Fibroblast of lung (primary cell): Measurements from ENCODE around the gene PCMTD2. TPM values are rescaled to one million over a fixed set of nuclear protein-coding genes. Genes with fewer than 3 reads are reported as not detected.

Source experiments
- DNase-seq, 2 donors: peaks; one replicate each; pipeline versions ENCODE4 v3.0.0 to v3.0.0-alpha.2; 2010; ENCODE audit warnings: low read depth in 2 of 2
- H2AFZ ChIP-seq: 2 replicates; pipeline ENCODE4 v1.5.1; 2012; ENCODE audit warnings: low read length, control low read depth, inconsistent platforms
- H3K27ac ChIP-seq: 2 replicates; pipeline ENCODE4 v1.5.1; 2011; ENCODE audit warnings: low read length, control low read depth; ENCODE audit not compliant: insufficient read depth
- H3K27me3 ChIP-seq: 2 replicates; pipeline ENCODE4 v1.5.1; 2011; ENCODE audit warnings: mild to moderate bottlenecking, low read length; ENCODE audit not compliant: control insufficient read depth, insufficient read depth
- H3K36me3 ChIP-seq: 2 replicates; pipeline ENCODE4 v1.5.1; 2011; ENCODE audit warnings: low read length; ENCODE audit not compliant: control insufficient read depth, insufficient read depth
- H3K4me1 ChIP-seq: 2 replicates; pipeline ENCODE4 v1.5.1; 2011; ENCODE audit warnings: low read length; ENCODE audit not compliant: control insufficient read depth, insufficient read depth; ENCODE audit errors: extremely low read depth
- H3K4me2 ChIP-seq: 2 replicates; pipeline ENCODE4 v1.5.1; 2011; ENCODE audit warnings: low read length, control low read depth; ENCODE audit not compliant: insufficient read depth; ENCODE audit errors: extremely low read depth
- H3K4me3 ChIP-seq, 4 experiments: fragments of 200-600 bp in 1 of 4; sonication (generic) in 1 of 4; replicated peaks in 1 of 4; 2 replicates each; pipeline ENCODE4 v1.5.1; 2011 to 2016; ENCODE audit warnings: low read length in 4 of 4, low read depth in 3 of 4, mild to moderate bottlenecking in 3 of 4, control low read depth in 2 of 4, inconsistent platforms in 1 of 4, mixed read lengths in 1 of 4; ENCODE audit not compliant: insufficient read depth in 1 of 4; ENCODE audit errors: control extremely low read depth in 1 of 4
- H3K79me2 ChIP-seq: 2 replicates; pipeline ENCODE4 v1.5.1; 2012; ENCODE audit warnings: mild to moderate bottlenecking, low read length, inconsistent platforms; ENCODE audit not compliant: control insufficient read depth, insufficient read depth
- H3K9ac ChIP-seq: 2 replicates; pipeline ENCODE4 v1.5.1; 2011; ENCODE audit warnings: mild to moderate bottlenecking, low read length, control low read depth; ENCODE audit not compliant: insufficient read depth
- H3K9me3 ChIP-seq: 2 replicates; pipeline ENCODE4 v1.5.1; 2012; ENCODE audit warnings: low read depth, low read length; ENCODE audit not compliant: control insufficient read depth, insufficient read depth
- H4K20me1 ChIP-seq: 2 replicates; pipeline ENCODE4 v1.5.1; 2011; ENCODE audit warnings: low read length; ENCODE audit not compliant: control insufficient read depth, insufficient read depth; ENCODE audit errors: extremely low read depth
- EZH2 ChIP-seq: IDR thresholded peaks from 2 replicates; pipeline ENCODE4 v1.5.1; 2012; ENCODE audit warnings: low read length, control low read depth, mild to moderate bottlenecking; ENCODE audit errors: missing control alignments
- polyA plus RNA-seq, 2 donors: library from polyadenylated mRNA; depleted of rRNA in 1 of 2; stranded (reverse) in 1 of 2; unstranded in 1 of 2; fragments of >200 nt; gene quantifications; 2 replicates each; pipeline ENCODE4 v1.2.1, GENCODE V29; 2011 to 2012; ENCODE audit warnings: missing spikeins in 1 of 2
- total RNA-seq: library from RNA; depleted of rRNA; stranded (reverse); fragments of >200 nt; gene quantifications from 2 replicates; pipeline ENCODE4 v1.2.1, GENCODE V29; 2014
- TF ChIP-seq, protein P1 (sequence below), 2 donors: IDR thresholded peaks in 1 of 2; conservative IDR thresholded peaks in 1 of 2; 1 replicate in 1 of 2; 2 replicates in 1 of 2; pipeline ENCODE4 v1.5.1; 2011 to 2012; ENCODE audit warnings: low read length in 2 of 2, control low read depth in 1 of 2, inconsistent platforms in 1 of 2, low read depth in 1 of 2, mild to moderate bottlenecking in 1 of 2

Gene PCMTD2
- total and polyA plus RNA-seq, 2 donors (not counting 1 experiment from before 2014, with no cell fraction given) = 39.5 to 42.9 TPM

DNA sequence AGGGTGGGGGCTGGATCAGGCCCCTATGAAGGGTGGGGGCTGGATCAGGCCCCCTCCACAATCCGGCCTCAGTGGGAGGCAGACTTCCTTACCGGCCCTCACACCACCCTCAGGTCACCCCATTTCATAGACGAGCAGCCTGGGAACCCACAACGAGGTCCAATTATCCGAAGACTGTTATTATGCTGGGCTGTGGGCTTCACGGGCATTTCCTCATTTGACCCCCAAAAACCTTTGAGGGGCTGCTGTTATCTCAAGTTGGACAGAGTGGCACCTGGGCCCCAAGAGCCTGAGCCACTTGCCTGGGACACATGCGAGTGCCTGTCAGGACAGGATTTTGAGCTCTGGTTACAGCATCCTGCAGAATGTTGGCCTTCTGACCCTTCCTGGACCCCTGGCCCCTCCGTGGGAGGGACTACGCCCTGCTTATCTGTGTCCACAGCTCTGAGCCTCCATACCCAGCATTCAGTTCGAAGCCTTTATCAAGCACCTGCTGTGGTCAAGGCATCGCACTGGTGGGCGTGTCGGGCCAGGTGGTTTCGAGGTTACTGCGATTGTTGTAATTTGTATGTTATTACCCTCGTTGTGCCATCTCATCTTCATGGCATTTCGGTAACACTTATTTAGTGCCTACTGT, 34.5 kb upstream of the PCMTD2 start:
- H3K4me3 ChIP-seq = no peak overlapping the region
- no peaks in the 10 kb centered on the region for H3K9me3 ChIP-seq
- H4K20me1 ChIP-seq = no peaks in the 10 kb centered on the region
- H3K27ac ChIP-seq = no peak overlapping the region
- no peak overlapping the region for H2AFZ ChIP-seq
- no peak overlapping the region for H3K4me2 ChIP-seq
- peaks cover 13% of the 10 kb centered on the region for H3K27me3 ChIP-seq
- DNase-seq = no peak
- no peak overlapping the region for H3K9ac ChIP-seq
- no peaks in the 10 kb centered on the region for H3K79me2 ChIP-seq
- no peaks in the 10 kb centered on the region for H3K36me3 ChIP-seq
- TF ChIP-seq, protein P1, sequence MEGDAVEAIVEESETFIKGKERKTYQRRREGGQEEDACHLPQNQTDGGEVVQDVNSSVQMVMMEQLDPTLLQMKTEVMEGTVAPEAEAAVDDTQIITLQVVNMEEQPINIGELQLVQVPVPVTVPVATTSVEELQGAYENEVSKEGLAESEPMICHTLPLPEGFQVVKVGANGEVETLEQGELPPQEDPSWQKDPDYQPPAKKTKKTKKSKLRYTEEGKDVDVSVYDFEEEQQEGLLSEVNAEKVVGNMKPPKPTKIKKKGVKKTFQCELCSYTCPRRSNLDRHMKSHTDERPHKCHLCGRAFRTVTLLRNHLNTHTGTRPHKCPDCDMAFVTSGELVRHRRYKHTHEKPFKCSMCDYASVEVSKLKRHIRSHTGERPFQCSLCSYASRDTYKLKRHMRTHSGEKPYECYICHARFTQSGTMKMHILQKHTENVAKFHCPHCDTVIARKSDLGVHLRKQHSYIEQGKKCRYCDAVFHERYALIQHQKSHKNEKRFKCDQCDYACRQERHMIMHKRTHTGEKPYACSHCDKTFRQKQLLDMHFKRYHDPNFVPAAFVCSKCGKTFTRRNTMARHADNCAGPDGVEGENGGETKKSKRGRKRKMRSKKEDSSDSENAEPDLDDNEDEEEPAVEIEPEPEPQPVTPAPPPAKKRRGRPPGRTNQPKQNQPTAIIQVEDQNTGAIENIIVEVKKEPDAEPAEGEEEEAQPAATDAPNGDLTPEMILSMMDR (conservative IDR thresholded peaks at IDR 0.05 in 1 of 2, IDR thresholded peaks at IDR 0.05 in 1 of 2; ENCODE audit: low read depth in 1 of 2, low read length in 2 of 2) = no peak
- TF ChIP-seq EZH2 = no peak
- H3K4me1 ChIP-seq = peaks cover 9% of the 10 kb centered on the region

- H3K27me3 ChIP-seq = peaks cover 13% of the 10 kb centered on the region
- no peak for TF ChIP-seq EZH2
- TF ChIP-seq, protein P1 (conservative IDR thresholded peaks at IDR 0.05 in 1 of 2, IDR thresholded peaks at IDR 0.05 in 1 of 2; ENCODE audit: low read depth in 1 of 2, low read length in 2 of 2) = no peak
- H3K9ac ChIP-seq = no peak overlapping the region
- no peaks in the 10 kb centered on the region for H3K79me2 ChIP-seq
- H3K4me3 ChIP-seq = no peak overlapping the region
- peaks cover 9% of the 10 kb centered on the region for H3K4me1 ChIP-seq
- no peak overlapping the region for H3K27ac ChIP-seq
- no peaks in the 10 kb centered on the region for H4K20me1 ChIP-seq
- H3K9me3 ChIP-seq = no peaks in the 10 kb centered on the region
- H2AFZ ChIP-seq = no peak overlapping the region
- DNase-seq = peak; percentile 10 to 51
- no peaks in the 10 kb centered on the region for H3K36me3 ChIP-seq
- H3K4me2 ChIP-seq = no peak overlapping the region
These were observed 33.2 kb upstream of the PCMTD2 start for GRCh38 chr20:64222291-64222735.

GRCh38 chr20:64222851-64223525, 32.6 kb upstream of the PCMTD2 start:
- no peak overlapping the region for H3K9ac ChIP-seq
- H3K27me3 ChIP-seq = peaks cover 13% of the 10 kb centered on the region
- no peaks in the 10 kb centered on the region for H3K9me3 ChIP-seq
- H3K79me2 ChIP-seq = no peaks in the 10 kb centered on the region
- no peak overlapping the region for H2AFZ ChIP-seq
- no peak for TF ChIP-seq EZH2
- TF ChIP-seq, protein P1 (conservative IDR thresholded peaks at IDR 0.05 in 1 of 2, IDR thresholded peaks at IDR 0.05 in 1 of 2; ENCODE audit: low read depth in 1 of 2, low read length in 2 of 2) = no peak
- H3K4me3 ChIP-seq = no peak overlapping the region
- no peaks in the 10 kb centered on the region for H4K20me1 ChIP-seq
- no peak overlapping the region for H3K4me2 ChIP-seq
- no peak overlapping the region for H3K27ac ChIP-seq
- H3K36me3 ChIP-seq = no peaks in the 10 kb centered on the region
- H3K4me1 ChIP-seq = peaks cover 9% of the 10 kb centered on the region
- peak in 1 of 2 donors; percentile 10 for DNase-seq
